SIG-M5 treated with dmso at 0.1 percent for 504 hours (cell line): ENCODE data around the gene SLC35E2B.
"Not testable (repeated sequence)": the region's sequence is repeated elsewhere in the genome, so short reads cannot be mapped to it uniquely, and the experiment has no call there.

ENCODE experiments used
- DNase-seq: peaks from one replicate; lab custom pipeline; 2025; ENCODE audit not compliant: unreplicated experiment; lab: John Stamatoyannopoulos, UW

Gene SLC35E2B

DNA sequence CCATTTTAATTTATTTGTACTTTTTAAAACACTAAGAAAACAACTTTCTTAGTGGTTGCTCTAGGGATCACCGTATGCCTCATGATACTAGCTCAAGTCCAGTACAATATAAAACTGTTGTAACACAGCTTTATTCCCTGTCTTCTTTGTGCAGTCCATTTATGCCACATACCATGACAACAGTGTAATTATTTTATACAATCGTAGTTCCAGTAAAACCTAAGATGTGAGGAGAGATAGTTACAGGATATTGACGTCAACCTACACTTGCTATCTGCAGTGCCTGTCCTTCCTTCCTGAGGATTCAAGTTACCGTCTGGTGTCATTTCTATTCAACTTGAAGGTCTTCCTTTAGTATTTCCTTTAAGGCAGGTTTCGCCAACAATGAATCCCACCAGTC, 46.3 kb downstream of the SLC35E2B start:
- not testable (repeated sequence) for DNase-seq

DNA sequence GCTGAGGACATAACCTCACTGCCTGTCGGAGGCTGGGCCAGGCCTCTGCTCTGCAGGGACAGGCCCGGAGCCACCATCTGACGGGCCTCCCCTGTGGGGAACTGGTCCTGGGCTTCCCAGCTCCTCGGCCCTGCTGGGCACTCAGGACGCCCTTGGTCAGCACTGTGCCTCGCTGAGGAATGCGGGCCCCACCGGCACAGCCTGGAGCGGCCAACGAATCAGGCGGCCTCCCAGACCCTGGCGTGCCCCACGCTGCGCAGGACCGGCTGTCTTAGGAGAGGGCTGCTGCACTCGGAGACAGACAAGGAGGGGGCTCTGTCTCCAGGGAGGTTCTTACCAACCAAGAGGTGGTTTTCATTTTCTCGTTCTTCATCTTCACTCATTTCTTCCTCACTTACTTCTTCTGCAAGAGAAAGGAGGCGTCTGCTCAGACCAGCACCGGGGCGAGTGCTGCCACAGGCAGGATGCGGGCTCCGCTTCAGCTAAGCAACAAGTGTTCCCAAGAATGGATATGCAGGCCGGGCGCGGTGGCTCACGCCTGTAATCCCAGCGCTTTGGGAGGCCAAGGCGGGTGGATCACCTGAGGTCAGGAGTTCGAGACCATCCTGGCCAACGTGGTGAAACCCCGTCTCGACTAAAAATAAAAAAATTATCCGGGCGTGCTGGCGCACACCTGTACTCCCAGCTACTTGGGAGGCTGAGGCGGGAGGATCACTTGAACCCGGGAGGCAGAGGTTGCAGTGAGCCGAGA, 51.7 kb downstream of the SLC35E2B start:
- DNase-seq: not testable (repeated sequence)

DNA sequence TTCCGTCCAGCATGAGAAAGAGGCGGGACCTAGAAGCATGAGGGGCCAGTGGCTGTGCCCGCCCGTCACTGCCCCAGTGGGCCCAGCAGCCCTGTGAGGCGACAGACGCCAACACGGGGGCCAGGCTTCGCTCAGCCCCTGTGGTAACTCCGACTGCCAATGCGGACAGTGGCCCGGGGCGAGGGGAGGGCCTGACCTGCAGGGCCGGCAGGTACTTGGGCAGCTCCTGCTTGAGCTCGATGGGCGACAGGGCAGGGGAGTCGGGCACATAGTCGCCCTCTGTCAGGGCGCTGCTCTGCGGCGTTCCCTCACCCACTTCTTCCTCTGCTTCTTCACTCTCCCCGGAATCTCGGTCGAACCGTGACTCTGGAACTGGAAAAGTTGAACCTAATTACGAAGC, 52.5 kb downstream of the SLC35E2B start:
- not testable (repeated sequence) for DNase-seq

DNA sequence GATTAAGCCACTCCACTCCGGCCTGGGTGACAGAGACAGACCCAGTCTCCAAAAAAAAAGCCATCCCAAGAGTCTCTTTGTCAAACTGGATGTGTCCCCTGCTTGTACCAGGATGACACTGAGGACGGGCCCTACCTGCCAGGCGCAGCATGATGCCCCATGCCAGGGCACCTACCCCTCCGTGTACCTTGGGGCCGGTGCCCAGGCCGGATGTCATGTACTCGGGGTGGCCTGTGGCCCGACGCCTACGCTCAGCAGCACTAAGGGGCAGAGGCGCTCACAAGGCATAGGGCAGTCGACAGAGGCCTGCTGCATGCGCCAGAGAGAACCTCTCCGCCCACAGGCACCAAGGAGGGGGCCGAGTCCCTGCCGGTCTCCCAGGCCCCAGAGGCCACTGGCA, 53.2 kb downstream of the SLC35E2B start:
- DNase-seq: not testable (repeated sequence)

DNA sequence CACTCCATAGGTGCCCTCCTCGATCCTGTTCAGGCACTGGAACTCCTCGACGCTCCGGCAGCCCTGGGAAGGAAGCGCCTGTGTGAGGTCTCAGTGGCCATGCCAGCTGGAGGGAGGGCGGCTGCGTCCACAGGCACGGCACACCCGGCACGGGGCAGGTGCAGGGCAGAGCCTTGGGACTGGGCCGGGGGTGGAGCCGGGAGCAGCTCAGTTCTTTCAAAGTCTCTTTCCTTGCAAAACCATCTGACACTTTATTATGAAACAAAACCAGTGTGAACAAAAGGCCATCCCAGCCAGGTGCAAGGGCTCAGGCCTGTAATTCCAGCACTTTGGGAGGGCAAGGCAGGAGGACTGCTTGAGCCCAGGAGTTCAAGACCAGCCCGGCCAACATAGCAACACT, 54.1 kb downstream of the SLC35E2B start:
- not testable (repeated sequence) for DNase-seq

DNA sequence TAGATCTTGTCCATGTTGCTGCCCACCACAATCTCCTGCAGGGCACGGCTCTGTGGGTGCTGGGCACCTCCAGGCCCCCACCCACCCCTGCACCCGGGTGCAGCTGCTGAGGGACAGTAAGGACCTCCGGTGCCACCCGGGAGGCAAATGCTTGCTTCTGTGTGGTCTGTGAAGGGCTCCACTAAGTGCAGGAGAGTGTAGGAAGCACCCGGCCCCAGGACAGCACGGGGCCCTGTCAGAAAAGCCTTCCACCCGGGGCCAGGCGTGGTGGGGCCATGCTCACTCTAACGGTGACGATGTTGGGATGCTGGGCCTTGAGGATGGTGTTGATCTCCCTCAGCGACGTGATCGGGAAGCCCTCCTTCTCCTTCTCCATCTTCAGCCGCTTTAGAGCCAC, 55.1 kb downstream of the SLC35E2B start:
- not testable (repeated sequence) for DNase-seq

DNA sequence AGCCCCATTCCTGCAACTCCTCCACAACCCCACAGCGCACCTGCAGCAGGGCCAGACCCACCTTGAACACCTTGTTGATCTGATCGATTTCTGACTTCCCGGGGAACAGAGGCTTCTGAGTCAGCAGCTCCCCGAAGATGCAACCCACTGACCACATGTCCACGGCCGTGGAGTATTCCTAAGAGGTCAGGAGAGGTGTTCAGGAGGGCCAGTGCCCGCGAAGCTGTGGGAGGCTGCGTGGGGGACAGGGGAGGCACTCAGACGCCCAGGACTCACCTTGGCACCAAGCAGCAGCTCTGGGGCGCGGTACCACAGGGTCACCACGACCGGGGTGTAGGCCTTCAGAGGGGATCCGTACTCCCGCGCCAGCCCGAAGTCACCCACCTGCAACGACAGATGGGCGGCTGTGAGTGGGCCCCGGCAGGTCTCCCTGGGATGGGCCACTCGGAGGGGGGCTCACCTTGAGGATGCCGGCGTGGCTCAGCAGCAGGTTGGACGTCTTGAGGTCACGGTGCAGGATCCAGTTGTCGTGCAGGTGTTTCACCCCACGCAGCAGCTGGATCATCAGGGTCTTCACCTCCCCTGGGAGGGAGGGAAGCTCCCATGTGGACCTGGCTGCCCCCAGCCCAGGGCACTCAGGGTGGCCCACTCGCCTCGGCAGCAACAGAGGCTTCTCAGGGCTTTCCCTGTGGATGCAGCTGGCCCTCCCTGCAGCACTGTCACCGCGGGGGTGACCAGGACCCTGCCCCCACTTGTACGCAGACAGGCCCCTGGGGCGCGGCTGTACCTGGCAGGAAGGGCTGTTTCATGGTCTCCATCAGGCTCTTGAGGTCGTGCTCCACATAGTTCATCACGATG, 55.7 kb downstream of the SLC35E2B start:
- DNase-seq: not testable (repeated sequence)

DNA sequence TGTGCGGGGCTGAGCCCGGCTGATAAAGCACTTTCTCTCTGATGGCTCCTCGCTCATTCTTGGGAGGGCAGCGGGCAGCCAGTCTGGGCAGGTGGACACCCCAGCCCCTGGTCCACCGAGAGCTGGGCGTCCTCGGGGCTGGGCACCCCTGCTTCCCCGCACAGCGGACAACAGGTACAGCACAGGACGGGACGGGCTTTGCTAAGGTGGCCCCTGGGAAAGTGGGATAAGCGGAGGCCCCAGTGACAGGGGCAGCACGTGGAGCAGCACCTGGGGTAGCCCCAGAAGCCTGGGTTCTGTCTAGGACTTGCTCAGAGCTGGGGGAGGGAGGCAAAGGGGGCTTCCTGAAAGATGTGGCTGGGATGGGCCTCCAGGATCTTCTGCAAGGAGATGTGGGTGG, 58.0 kb downstream of the SLC35E2B start:
- DNase-seq: not testable (repeated sequence)

DNA sequence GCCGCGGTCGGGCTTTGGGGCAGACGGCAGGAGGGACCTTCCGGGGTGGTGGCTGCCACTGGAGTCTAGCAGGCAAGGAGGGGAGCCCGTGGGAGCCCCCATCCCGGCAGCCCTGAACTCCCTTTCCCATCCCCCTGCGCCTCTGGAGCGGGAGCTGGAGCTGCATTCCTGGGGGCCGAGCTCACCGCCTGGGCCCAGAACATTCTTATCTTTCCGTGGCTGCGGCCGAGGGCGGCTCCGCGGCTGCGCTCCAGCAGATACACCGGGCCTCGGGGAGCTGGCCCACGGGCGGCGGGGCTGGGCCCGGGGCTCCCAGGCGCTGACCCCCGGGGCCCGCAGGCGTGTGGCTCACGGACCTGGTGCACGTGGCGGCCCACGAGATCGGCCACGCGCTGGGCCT, 59.2 kb downstream of the SLC35E2B start:
- DNase-seq: not testable (repeated sequence)

DNA sequence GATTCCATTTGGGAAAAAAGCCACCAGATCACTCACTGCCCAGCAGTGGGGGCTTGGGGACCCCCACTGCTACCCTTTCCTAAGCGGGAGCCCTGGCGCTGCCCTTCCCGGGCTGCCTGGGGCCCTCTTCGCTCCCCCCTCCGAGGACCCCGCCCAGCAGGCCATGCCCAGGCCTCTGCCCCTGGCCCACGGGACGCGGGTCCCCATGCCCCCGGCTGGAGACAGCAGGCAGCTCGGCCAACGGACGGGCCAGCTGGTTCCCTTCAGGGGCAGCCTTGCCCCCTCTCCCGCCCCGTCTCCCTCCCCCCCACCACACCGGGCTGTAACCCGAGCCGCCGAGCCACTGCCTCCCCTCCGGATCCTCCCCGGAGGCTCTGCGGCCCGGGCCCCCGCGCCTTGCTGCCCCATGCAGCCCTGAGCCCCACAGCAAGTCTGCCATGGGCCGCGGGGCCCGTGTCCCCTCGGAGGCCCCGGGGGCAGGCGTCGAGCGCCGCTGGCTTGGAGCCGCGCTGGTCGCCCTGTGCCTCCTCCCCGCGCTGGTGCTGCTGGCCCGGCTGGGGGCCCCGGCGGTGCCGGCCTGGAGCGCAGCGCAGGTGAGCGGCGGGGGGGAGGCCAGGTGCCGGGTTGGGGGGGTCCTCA, 60.7 kb downstream of the SLC35E2B start, which contains the start of gene MMP23B:
TSS of gene MMP23B (plus strand) at position 392 of the 639 bp plus-strand sequence. CDS start at position 438, 46 bp downstream.
- no peak for DNase-seq

DNA sequence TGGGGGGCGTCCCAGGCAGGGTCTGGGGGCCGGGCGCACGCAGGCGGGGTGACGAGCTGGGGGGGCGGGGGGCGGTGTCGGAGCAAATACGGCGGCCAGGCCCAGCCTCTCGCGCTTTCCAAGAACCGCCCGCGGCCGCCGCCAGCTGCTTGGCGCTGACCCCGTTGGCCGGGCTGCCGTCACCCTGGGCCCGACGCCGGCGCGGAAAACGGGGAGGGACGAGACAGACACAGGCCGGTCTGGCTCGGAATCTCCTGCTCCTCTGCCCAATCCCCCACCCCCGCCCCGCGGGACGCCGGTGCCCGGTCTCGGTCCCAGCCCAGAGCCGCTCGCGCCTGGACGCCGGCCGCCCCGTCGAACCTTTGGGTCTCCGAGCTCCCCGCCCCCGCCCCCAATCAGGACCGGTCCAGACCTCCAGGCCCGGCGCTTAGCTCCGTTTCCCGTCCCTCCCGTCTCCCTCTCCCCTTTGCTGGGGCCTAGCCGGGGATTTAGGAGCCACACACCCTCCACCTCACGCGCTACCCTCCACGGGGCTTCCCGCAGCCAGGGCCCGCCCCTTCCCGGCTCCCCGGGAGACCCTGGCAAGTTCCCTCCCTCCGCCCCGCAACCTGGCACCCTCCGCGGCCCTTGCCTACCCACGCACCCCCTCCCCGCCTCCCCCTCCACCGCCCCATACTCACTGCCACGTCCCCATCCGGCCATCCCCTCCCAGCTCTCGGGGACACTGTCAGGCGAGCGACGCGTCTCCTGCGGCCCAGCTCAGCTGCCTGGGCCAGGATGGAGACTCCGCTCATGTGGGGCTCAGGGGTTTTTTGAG, 61.4 kb downstream of the SLC35E2B start:
- DNase-seq: no peak

DNA sequence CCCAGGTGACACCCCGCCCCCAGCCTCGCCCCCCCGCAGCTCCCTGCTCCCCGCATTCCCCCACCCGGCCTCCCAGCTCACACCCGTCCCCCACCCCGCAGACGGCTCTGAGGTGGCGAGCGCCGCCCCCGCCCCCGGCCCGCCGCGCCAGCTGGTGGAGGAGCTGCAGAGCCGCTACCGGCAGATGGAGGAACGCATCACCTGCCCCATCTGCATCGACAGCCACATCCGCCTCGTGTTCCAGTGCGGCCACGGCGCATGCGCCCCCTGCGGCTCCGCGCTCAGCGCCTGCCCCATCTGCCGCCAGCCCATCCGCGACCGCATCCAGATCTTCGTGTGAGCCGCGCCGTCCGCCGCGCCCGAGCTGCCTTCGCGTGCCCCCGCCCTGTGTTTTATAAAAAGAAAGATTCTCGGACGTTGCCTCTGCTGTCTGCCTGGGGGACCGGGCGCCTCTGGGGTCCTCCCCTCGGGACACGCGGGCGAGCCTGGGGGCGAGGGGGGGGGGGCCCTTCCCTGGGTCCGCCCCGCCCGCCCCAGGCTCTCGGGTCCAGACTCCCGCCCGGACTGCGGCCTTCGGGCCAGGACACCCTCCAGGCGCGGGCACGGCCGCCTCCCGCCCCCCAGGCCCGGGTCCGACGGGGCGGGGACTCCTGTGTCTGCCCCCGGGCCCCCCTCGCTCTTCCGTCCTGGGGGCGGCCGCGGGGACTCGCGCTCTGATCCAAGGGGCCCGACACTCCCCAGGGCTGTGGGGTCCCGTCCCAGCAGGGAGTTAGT, 62.2 kb downstream of the SLC35E2B start:
- DNase-seq: no peak

DNA sequence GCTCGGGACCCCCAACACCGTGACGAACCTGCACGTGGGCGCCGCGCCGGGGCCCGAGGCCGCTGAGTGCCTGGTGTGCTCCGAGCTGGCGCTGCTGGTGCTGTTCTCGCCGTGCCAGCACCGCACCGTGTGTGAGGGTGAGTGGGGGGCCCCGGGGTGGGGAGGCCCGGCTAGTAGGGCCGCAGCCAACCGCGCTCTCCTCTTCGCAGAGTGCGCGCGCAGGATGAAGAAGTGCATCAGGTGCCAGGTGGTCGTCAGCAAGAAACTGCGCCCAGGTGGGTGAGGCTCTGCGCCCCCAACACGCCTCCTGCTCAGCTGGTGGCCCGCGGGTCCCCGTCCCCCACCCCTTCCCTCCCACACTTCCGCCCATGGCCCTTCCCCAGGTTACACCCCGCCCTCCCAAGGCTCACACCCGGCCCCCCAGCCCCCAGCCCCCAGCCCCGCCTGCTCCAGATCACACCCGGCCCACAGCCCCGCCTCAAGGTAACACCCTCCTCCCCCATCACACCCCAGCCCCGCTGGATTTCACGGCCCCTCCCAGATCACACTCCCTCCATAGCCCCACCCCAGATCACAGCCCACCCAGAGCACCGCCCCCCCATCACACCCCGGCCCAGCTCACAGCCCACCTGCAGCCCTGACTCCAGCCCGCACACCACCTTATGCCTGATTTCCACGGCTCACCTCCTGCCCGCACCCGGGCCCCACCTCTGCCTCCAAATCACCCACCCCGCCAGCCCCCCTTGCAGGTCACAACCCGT, 63.0 kb downstream of the SLC35E2B start:
- DNase-seq: no peak

DNA sequence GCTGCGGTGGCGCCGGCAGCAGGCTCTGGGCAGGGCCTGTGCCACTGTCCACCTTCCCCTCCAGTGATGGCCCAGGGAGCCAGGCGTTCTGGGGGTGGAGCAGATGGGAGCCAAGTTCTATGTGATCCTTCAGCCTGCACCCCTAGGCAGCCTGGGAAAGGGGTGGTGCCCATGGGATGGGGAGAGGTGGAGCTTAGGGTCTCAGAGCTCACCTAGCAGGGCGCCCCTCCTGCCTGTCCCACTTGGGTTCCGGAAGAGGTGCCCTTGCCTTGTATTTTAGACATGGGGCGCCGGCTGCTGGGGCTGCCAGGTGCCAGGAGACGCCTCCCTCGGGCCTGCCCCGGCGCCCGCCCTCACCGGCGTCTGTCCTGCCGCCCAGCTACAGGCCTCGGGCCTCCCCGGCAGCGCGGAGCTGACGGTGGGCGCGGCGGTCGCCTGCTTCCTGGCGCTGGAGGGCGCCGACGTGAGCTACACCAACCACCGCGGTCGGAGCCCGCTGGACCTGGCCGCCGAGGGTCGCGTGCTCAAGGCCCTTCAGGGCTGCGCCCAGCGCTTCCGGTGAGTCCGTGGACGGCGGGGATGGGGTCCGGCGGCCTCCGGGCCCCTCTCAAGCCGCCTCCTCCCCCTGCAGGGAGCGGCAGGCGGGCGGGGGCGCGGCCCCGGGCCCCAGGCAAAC, 63.7 kb downstream of the SLC35E2B start:
- no peak for DNase-seq

DNA sequence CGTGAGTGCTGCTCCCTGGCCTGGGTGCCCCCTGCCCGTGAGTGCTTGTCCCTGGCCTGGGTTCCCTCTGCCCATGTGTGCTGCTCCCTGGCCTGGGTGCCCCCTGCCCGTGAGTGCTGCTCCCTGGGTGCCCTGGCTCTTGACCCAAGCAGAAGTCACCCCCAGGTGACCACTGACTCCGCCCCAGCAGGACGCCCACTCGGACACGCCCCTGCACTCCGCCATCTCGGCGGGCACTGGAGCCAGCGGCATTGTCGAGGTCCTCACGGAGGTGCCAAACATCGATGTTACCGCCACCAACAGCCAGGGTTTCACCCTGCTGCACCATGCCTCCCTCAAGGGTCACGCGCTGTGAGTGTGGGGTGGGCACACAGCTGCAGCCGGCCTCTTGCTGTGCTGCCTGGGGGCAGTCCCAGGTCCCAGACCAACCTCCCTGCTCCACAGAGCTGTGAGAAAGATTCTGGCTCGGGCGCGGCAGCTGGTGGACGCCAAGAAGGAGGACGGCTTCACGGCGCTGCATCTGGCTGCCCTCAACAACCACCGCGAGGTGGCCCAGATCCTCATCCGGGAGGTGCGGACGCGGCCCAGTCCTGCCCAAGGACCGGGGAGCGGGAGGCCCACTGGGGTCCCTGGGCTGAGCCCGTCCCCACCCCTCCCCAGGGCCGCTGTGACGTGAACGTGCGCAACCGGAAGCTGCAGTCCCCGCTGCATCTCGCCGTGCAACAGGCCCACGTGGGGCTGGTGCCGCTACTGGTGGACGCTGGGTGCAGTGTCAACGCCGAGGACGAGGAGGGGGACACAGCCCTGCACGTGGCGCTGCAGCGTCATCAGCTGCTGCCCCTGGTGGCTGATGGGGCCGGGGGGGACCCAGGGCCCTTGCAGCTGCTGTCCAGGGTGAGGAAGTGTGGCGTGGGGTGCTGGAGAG, 64.5 kb downstream of the SLC35E2B start:
- DNase-seq: no peak

DNA sequence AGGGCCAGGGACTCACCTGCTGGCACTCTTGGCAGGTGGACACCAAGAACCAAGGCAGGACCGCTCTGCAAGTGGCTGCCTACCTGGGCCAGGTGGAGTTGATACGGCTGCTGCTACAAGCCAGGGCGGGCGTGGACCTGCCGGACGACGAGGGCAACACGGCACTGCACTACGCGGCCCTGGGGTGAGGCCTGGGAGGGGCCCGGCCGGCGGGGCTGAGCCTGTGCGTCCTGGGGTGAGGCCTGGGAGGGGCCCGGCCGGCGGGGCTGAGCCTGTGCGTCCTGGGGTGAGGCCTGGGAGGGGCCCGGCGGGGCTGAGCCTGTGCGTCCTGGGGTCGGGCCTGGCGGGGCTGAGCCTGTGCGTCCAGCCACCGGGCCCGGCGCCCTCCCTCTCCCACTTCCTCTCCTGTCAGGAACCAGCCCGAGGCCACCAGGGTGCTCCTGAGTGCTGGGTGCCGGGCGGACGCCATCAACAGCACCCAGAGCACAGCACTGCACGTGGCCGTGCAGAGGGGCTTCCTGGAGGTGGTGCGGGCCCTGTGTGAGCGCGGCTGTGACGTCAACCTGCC, 65.2 kb downstream of the SLC35E2B start:
- no peak for DNase-seq
